Psoas muscle (tissue), 8 donors: ENCODE data around the gene RANBP17. TPM values are rescaled to one million over a fixed set of nuclear protein-coding genes. Genes with fewer than 3 reads are reported as not detected.

Experiments used
- ATAC-seq, 4 donors: fragments of 200-7000 bp; cut with Tn5 transposase; one replicate each; pipeline ENCODE4 v1.9.1; 2020; ENCODE audit warnings: moderate library complexity in 3 of 4, mild to moderate bottlenecking in 2 of 4
- DNase-seq, 2 donors: peaks; one replicate each; pipeline ENCODE4 v3.0.0-alpha.2; 2020
- H3K27ac ChIP-seq: fragments of 200-600 bp; one replicate; pipeline ENCODE4 v1.8.0; 2022
- H3K27me3 ChIP-seq, 3 donors: fragments of 200-600 bp in 1 of 3; one replicate each; pipeline versions ENCODE4 v1.6.1 to v1.8.0; 2013 to 2022; ENCODE audit warnings: low read length in 2 of 3, mild to moderate bottlenecking in 2 of 3, moderate library complexity in 1 of 3; ENCODE audit not compliant: insufficient read depth in 3 of 3
- H3K36me3 ChIP-seq, 2 donors: fragments of 200-600 bp in 1 of 2; one replicate each; pipeline versions ENCODE4 v1.6.1 to v1.8.0; 2013 to 2022; ENCODE audit warnings: low read depth in 1 of 2, mild to moderate bottlenecking in 1 of 2, moderate library complexity in 1 of 2; ENCODE audit not compliant: insufficient read depth in 1 of 2
- H3K4me1 ChIP-seq: fragments of 200-600 bp; one replicate; pipeline ENCODE4 v1.8.0; 2022
- H3K4me3 ChIP-seq: fragments of 200-600 bp; one replicate; pipeline ENCODE4 v1.8.0; 2022; ENCODE audit warnings: mild to moderate bottlenecking
- H3K9me3 ChIP-seq: fragments of 200-600 bp; one replicate; pipeline ENCODE4 v1.8.0; 2022
- CTCF ChIP-seq: fragments of 200-600 bp; IDR thresholded peaks from one replicate; pipeline ENCODE4 v1.8.0; 2022; ENCODE audit warnings: antibody characterized with exemption
- WGBS, 3 donors: extraction: QIAGEN DNeasy Blood & Tissue Kit; methylation state at CpG; one replicate each; pipeline versions ENCODE4 v1.1.6 to v1.1.7; 2013; 5-methylcytosine and 5-hydroxymethylcytosine counted together
- intact Hi-C, 2 donors: fragments of 100-400 bp; cut with DNase I; formaldehyde crosslinking; loops; one replicate each; pipeline versions ENCODE4 v1.11.0 to v1.14.2; 2022
- polyA plus RNA-seq, 3 donors: library from polyadenylated mRNA; stranded (reverse); fragments of 200-250 nt; gene quantifications; one replicate each; pipeline ENCODE4 v1.2.3, GENCODE V29; 2013
- total RNA-seq, 4 donors: library from RNA; stranded (reverse); fragmentation: NEBNext Ultra II Directional in 2 of 4; extraction: Animal tissue kit (Norgen Biotek cat#: 25700) in 2 of 4; gene quantifications; one replicate each; pipeline versions ENCODE4 v1.2.1 to v1.2.4, GENCODE V29; 2021 to 2023
- donor health status: healthy with polysubstance abuse.
- donor health status: DM: no; HTN: no; CAD: no; lungs with moderate emphysema.
- donor health status: Bipolar disorder and iron deficiency.
- donor health status: healthy.
- donor health status: DM: yes; HTN: yes; CAD: no.
- donor health status: DM: no; HTN: no; CAD: no.
- donor health status: DM: no; HTN: no; CAD: no.
- donor health status: DM: yes; HTN: yes; CAD: no.

The RANBP17 gene
- total and polyA plus RNA-seq, 7 donors: 0.03 to 3.2 (median 1.0) TPM

GRCh38 chr5:170985486-170985885, 123.7 kb downstream of the RANBP17 start:
- no peak overlapping the region for H3K4me3 ChIP-seq
- peaks cover 3% of the 10 kb centered on the region for H3K9me3 ChIP-seq
- H3K36me3 ChIP-seq: no peaks in the 10 kb centered on the region
- 26 to 42% (median 35%) methylated on average over 1 of the region's 1 CpG for WGBS, 3 donors
- intact Hi-C loops: no loop called here
- DNase-seq: no peak
- no peak for ATAC-seq
- no peak for TF ChIP-seq CTCF
- no peak overlapping the region for H3K27ac ChIP-seq
- H3K4me1 ChIP-seq: no peaks in the 10 kb centered on the region
- no peaks in the 10 kb centered on the region for H3K27me3 ChIP-seq

- intact Hi-C loops: no loop called here
- DNase-seq: no peak
- no peak for TF ChIP-seq CTCF
- 1 to 42% (median 38%) methylated on average over 1 of the region's 1 CpG for WGBS, 3 donors
- Histone ChIP-seq H3K27me3 (no peaks in the 10 kb centered on the region), H3K36me3 (no peaks in the 10 kb centered on the region), H3K4me1 (no peaks in the 10 kb centered on the region), H3K27ac (no peak overlapping the region), H3K4me3 (no peak overlapping the region), H3K9me3 (no peaks in the 10 kb centered on the region)
- no peak for ATAC-seq
Observed at GRCh38 chr5:170986598-170986997, 124.8 kb downstream of the RANBP17 start.

- H3K27ac ChIP-seq: no peak overlapping the region
- no peaks in the 10 kb centered on the region for H3K4me1 ChIP-seq
- no peak overlapping the region for H3K4me3 ChIP-seq
- no peaks in the 10 kb centered on the region for H3K36me3 ChIP-seq
- H3K27me3 ChIP-seq: no peaks in the 10 kb centered on the region
- ATAC-seq (no peak), DNase-seq (no peak)
- TF ChIP-seq CTCF: no peak
- intact Hi-C loops: no loop called here
- H3K9me3 ChIP-seq: no peaks in the 10 kb centered on the region
Observed at GRCh38 chr5:170993476-170993875, 131.7 kb downstream of the RANBP17 start.

GRCh38 chr5:171010086-171010485, 148.3 kb downstream of the RANBP17 start:
- Histone ChIP-seq H3K9me3 (no peaks in the 10 kb centered on the region), H3K4me3 (no peak overlapping the region), H3K27me3 (no peaks in the 10 kb centered on the region), H3K36me3 (no peaks in the 10 kb centered on the region), H3K27ac (no peak overlapping the region), H3K4me1 (no peaks in the 10 kb centered on the region)
- TF ChIP-seq CTCF: no peak
- DNase-seq: no peak
- 87 to 91% (median 90%) methylated on average over 3 of the region's 3 CpGs for WGBS, 3 donors
- ATAC-seq: no peak
- intact Hi-C loops: no loop called here

GRCh38 chr5:171010816-171011215, 149.0 kb downstream of the RANBP17 start:
- 90 to 92% (median 92%) methylated on average over 2 of the region's 2 CpGs for WGBS, 3 donors
- Histone ChIP-seq H3K36me3 (no peaks in the 10 kb centered on the region), H3K9me3 (no peaks in the 10 kb centered on the region), H3K4me1 (no peaks in the 10 kb centered on the region), H3K27me3 (no peaks in the 10 kb centered on the region), H3K27ac (no peak overlapping the region), H3K4me3 (no peak overlapping the region)
- DNase-seq (no peak), ATAC-seq (no peak)
- intact Hi-C loops: no loop called here
- no peak for TF ChIP-seq CTCF
